LNCaP clone FGC (cell line): ENCODE measurements around the gene SLC30A1.
"Not testable (repeated sequence)": the region's sequence is repeated elsewhere in the genome, so short reads cannot be mapped to it uniquely, and the experiment has no call there.

Experiments used
- DNase-seq: peaks from one replicate; pipeline ENCODE4 v3.0.0-alpha.2; 2011; ENCODE audit warnings: low read depth
- H3K4me3 ChIP-seq: 2 replicates; pipeline ENCODE4 v1.5.1; 2011; ENCODE audit warnings: mild to moderate bottlenecking, low read depth, low read length, control low read depth
- CTCF ChIP-seq: IDR thresholded peaks from 2 replicates; pipeline ENCODE4 v1.5.1; 2012; ENCODE audit warnings: mild to moderate bottlenecking; ENCODE audit not compliant: control insufficient read depth, insufficient read depth; ENCODE audit errors: extremely low read depth

SLC30A1 gene

GRCh38 chr1:211546543-211546942 lies 32.4 kb downstream of the SLC30A1 start:
- no peak overlapping the region for H3K4me3 ChIP-seq
- DNase-seq = no peak
- TF ChIP-seq CTCF = no peak

GRCh38 chr1:211543025-211543424 lies 35.9 kb downstream of the SLC30A1 start:
- DNase-seq = no peak
- H3K4me3 ChIP-seq = no peak overlapping the region
- TF ChIP-seq CTCF = peak; percentile 23; the same call in 1 of the 2 replicates

GRCh38 chr1:211541720-211542477 lies 37.1 kb downstream of the SLC30A1 start:
- TF ChIP-seq CTCF = no peak
- peak; percentile 85 for DNase-seq

GRCh38 chr1:211541278-211541677 lies 37.7 kb downstream of the SLC30A1 start:
- no peak for DNase-seq
- TF ChIP-seq CTCF = no peak

More at GRCh38 chr1:211541720-211542477, 37.1 kb downstream of the SLC30A1 start:
- H3K4me3 ChIP-seq = no peak overlapping the region

GRCh38 chr1:211540824-211541223 lies 38.1 kb downstream of the SLC30A1 start:
- not testable (repeated sequence) for H3K4me3 ChIP-seq, DNase-seq

More at GRCh38 chr1:211541278-211541677, 37.7 kb downstream of the SLC30A1 start:
- no peak overlapping the region for H3K4me3 ChIP-seq

GRCh38 chr1:211538287-211538686 lies 40.7 kb downstream of the SLC30A1 start:
- TF ChIP-seq CTCF = no peak
- DNase-seq = no peak
- no peak overlapping the region for H3K4me3 ChIP-seq

- DNase-seq = no peak
- no peak overlapping the region for H3K4me3 ChIP-seq
- TF ChIP-seq CTCF = no peak
These were observed 41.7 kb downstream of the SLC30A1 start for GRCh38 chr1:211537253-211537652.
